ENCODE results near the gene RBMS1. TPM values are rescaled to one million over a fixed set of nuclear protein-coding genes. Genes with fewer than 3 reads are reported as not detected.

The RBMS1 gene
- total and polyA plus RNA-seq, 2 donors (not counting 1 experiment from before 2014, with no cell fraction given): 18.0 to 36.7 TPM

DNA sequence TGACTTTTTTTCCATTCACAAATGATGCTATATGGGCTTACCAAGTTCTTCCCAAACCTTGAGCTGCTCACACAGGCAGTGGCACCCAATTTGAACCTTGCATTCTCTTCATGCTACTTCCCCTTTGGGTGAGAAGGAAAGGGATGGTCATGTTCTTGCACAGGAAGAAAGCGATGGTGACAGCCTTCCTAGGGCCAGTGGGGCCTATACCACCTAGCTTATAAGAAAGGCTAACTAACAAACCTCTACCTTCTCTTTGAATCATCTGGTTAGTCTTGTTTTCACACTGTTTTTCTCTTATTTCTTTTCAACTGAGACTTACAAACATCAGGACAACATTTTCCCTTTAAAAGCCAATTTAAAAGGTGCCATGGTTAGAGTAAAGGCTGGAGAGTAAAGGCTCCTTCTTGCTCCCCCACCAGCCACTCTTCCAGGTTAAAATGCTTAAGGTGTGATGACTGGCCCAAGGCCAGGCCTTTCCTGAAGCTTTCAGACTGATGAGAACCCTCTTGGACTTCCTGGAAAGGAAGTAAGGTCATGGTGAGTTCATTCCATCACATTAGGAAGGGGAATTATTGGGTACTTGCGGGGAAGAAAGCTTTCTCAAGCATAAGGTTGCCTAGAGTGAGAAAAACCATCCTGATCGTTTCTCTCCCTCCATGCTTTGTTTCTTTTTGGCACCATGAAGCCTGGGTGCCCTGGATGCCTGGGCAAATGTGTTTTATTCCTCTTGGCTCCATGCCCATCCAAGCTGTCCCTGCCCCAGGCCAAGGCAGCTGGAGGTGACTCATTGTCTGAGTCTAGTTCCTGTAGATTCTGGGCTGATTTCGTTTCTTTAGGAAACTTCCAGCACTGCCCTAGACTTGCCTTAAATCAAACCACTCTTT, 252.1 kb downstream of the RBMS1 start:
- ChIA-PET POLR2A (no interaction called here), CTCF (interaction anchor here (1.1 to 2.6 kb wide), 3 partner anchors 10 to 29 kb away, joined by 4 to 12 read pairs (median 4); no protein-coding TSS in a partner anchor)
- DNase-seq: no peak
- Histone ChIP-seq H3K4me1 (ENCODE audit: control insufficient read depth in 2 of 2, insufficient read depth in 2 of 2, low read length in 2 of 2) (no peaks in the 10 kb centered on the region), H3K4me2 (replicated peaks; ENCODE audit: low read depth, low read length, poor library complexity, severe bottlenecking) (no peak overlapping the region), H3K27ac (ENCODE audit: low read length in 2 of 2) (no peak overlapping the region), H4K20me1 (ENCODE audit: control insufficient read depth, insufficient read depth, low read length, poor library complexity, severe bottlenecking) (no peaks in the 10 kb centered on the region), H3K36me3 (replicated peaks in 1 of 2; ENCODE audit: control extremely low read depth in 1 of 2, control insufficient read depth in 1 of 2, extremely low read depth in 1 of 2, insufficient read depth in 2 of 2, low read length in 1 of 2) (no peaks in the 10 kb centered on the region), H3K4me3 (ENCODE audit: control extremely low read depth in 1 of 5, extremely low read depth in 1 of 5, insufficient read depth in 1 of 5, low read depth in 2 of 5, low read length in 4 of 5) (no peak overlapping the region), H3K79me2 (ENCODE audit: control insufficient read depth, insufficient read depth, low read length) (no peaks in the 10 kb centered on the region), H2AFZ (ENCODE audit: insufficient read depth, low read depth, low read length, poor library complexity, severe bottlenecking) (no peak overlapping the region), H3K27me3 (replicated peaks in 1 of 4; ENCODE audit: control extremely low read depth in 1 of 4, control insufficient read depth in 3 of 4, insufficient read depth in 4 of 4, low read length in 3 of 4) (peaks cover 0 to 3% (median 0%) of the 10 kb centered on the region in 4 experiments), H3K9ac (ENCODE audit: low read length) (no peak overlapping the region), H3K9me3 (ENCODE audit: control extremely low read depth in 1 of 3, control insufficient read depth in 2 of 3, insufficient read depth in 1 of 3, low read length in 2 of 3) (no peaks in the 10 kb centered on the region)
- H3K27me3 Mint-ChIP-seq: peaks cover 9% of the 10 kb centered on the region
- WGBS (ENCODE audit: insufficient coverage): 100% methylated on average over 2 of the region's 4 CpGs
- ATAC-seq (ENCODE audit: low read depth): no peak
- no peaks in the 10 kb centered on the region for H3K9me3 Mint-ChIP-seq (ENCODE audit: insufficient read depth)
- intact Hi-C loops (cut with micrococcal nuclease): no loop called here
- H3K4me1 Mint-ChIP-seq: no peaks in the 10 kb centered on the region
- no peak overlapping the region for H3K27ac Mint-ChIP-seq
- H3K4me3 Mint-ChIP-seq: no peak overlapping the region
- TF ChIP-seq EZH2 (IDR thresholded peaks at IDR 0.05; ENCODE audit: borderline replicate concordance, insufficient read depth, low read depth, low read length, poor library complexity, severe bottlenecking): no peak

GRCh38 chr2:160239436-160239835, 254.2 kb downstream of the RBMS1 start:
- TF ChIP-seq EZH2 (IDR thresholded peaks at IDR 0.05; ENCODE audit: borderline replicate concordance, insufficient read depth, low read depth, low read length, poor library complexity, severe bottlenecking): no peak
- no peak for TF ChIP-seq CTCF (IDR thresholded peaks at IDR 0.05)
- Histone ChIP-seq H3K4me1 (ENCODE audit: control insufficient read depth in 2 of 2, insufficient read depth in 2 of 2, low read length in 2 of 2) (no peaks in the 10 kb centered on the region), H3K36me3 (replicated peaks in 1 of 2; ENCODE audit: control extremely low read depth in 1 of 2, control insufficient read depth in 1 of 2, extremely low read depth in 1 of 2, insufficient read depth in 2 of 2, low read length in 1 of 2) (no peaks in the 10 kb centered on the region), H4K20me1 (ENCODE audit: control insufficient read depth, insufficient read depth, low read length, poor library complexity, severe bottlenecking) (no peaks in the 10 kb centered on the region), H3K9me3 (ENCODE audit: control extremely low read depth in 1 of 3, control insufficient read depth in 2 of 3, insufficient read depth in 1 of 3, low read length in 2 of 3) (no peaks in the 10 kb centered on the region), H3K4me3 (ENCODE audit: control extremely low read depth in 1 of 5, extremely low read depth in 1 of 5, insufficient read depth in 1 of 5, low read depth in 2 of 5, low read length in 4 of 5) (no peak overlapping the region), H2AFZ (ENCODE audit: insufficient read depth, low read depth, low read length, poor library complexity, severe bottlenecking) (no peak overlapping the region), H3K79me2 (ENCODE audit: control insufficient read depth, insufficient read depth, low read length) (no peaks in the 10 kb centered on the region), H3K4me2 (replicated peaks; ENCODE audit: low read depth, low read length, poor library complexity, severe bottlenecking) (no peak overlapping the region), H3K27me3 (replicated peaks in 1 of 4; ENCODE audit: control extremely low read depth in 1 of 4, control insufficient read depth in 3 of 4, insufficient read depth in 4 of 4, low read length in 3 of 4) (peaks cover 0 to 3% (median 0%) of the 10 kb centered on the region in 4 experiments), H3K9ac (ENCODE audit: low read length) (no peak overlapping the region), H3K27ac (ENCODE audit: low read length in 2 of 2) (no peak overlapping the region)
- Mint-ChIP-seq H3K9me3 (ENCODE audit: insufficient read depth) (no peaks in the 10 kb centered on the region), H3K4me1 (no peaks in the 10 kb centered on the region), H3K27me3 (peaks cover 9% of the 10 kb centered on the region), H3K27ac (no peak overlapping the region), H3K4me3 (no peak overlapping the region)
- DNase-seq (no peak), ATAC-seq (ENCODE audit: low read depth) (no peak)
- ChIA-PET CTCF (interaction anchor here (1.9 to 2.6 kb wide), 2 partner anchors 12 to 31 kb away, joined by 4 to 12 read pairs; no protein-coding TSS in a partner anchor), POLR2A (no interaction called here)
- 92% methylated on average over 3 of the region's 5 CpGs for WGBS (ENCODE audit: insufficient coverage)
- intact Hi-C loops (cut with micrococcal nuclease): no loop called here
